SK-N-SH (cell line): ENCODE measurements around the gene LINC00237. TPM values are rescaled to one million over a fixed set of nuclear protein-coding genes. Genes with fewer than 3 reads are reported as not detected.

Source experiments
- CTCF ChIA-PET: fragments of 300-600, 350-600 bp; formaldehyde crosslinking; extraction: SDS; loops from one replicate; lab custom pipeline; 2021; lab: Yijun Ruan, JAX
- POLR2A ChIA-PET: fragments of 350-600 bp; sonication (Branson Sonifier 250); formaldehyde crosslinking; extraction: SDS; loops from one replicate; lab custom pipeline; 2020; ENCODE audit warnings: antibody characterized with exemption, inconsistent platforms; lab: Yijun Ruan, JAX
- DNase-seq: peaks from one replicate; pipeline ENCODE4 v3.0.0; 2012
- H2AFZ ChIP-seq: fragments of 200-600 bp; sonication (generic); 2 replicates; pipeline ENCODE4 v1.8.1; 2016; ENCODE audit warnings: antibody characterized with exemption, mild to moderate bottlenecking, low read depth
- H3F3A ChIP-seq: fragments of 200-600 bp; sonication (generic); replicated peaks from 2 replicates; pipeline ENCODE3; 2016; ENCODE audit warnings: antibody characterized with exemption, mild to moderate bottlenecking; ENCODE audit not compliant: insufficient read depth
- H3K27ac ChIP-seq, 2 experiments: fragments of 200-500 bp in 1 of 2; fragments of 200-600 bp in 1 of 2; sonication (Bioruptor generic) in 1 of 2; sonication (generic), shearing (Covaris generic) in 1 of 2; 2 replicates each; pipeline versions ENCODE4 v1.5.1 to v1.6.1; 2014 to 2016; ENCODE audit warnings: low read depth in 2 of 2, inconsistent platforms in 1 of 2, low read length in 1 of 2, mild to moderate bottlenecking in 1 of 2, mixed read lengths in 1 of 2
- H3K27me3 ChIP-seq: fragments of 200-600 bp; sonication (generic), shearing (Covaris generic); 2 replicates; pipeline ENCODE4 v1.6.1; 2016; ENCODE audit warnings: mixed run types; ENCODE audit not compliant: insufficient read depth
- H3K36me3 ChIP-seq, 2 experiments: fragments of 200-500 bp in 1 of 2; fragments of 200-600 bp in 1 of 2; sonication (Bioruptor generic) in 1 of 2; sonication (generic) in 1 of 2; replicated peaks in 1 of 2; 2 replicates each; pipeline versions ENCODE3 to v1.5.1; 2014 to 2016; ENCODE audit warnings: low read length in 1 of 2, mild to moderate bottlenecking in 1 of 2; ENCODE audit not compliant: insufficient read depth in 2 of 2, control insufficient read depth in 1 of 2
- H3K4me1 ChIP-seq, 2 experiments: fragments of 200-500 bp in 1 of 2; fragments of 200-600 bp in 1 of 2; sonication (Bioruptor generic) in 1 of 2; sonication (generic), shearing (Covaris generic) in 1 of 2; 2 replicates each; pipeline versions ENCODE4 v1.5.1 to v1.6.1; 2014 to 2016; ENCODE audit warnings: low read depth in 1 of 2, low read length in 1 of 2, mixed run types in 1 of 2; ENCODE audit not compliant: insufficient read depth in 2 of 2, control insufficient read depth in 1 of 2
- H3K4me2 ChIP-seq: fragments of 200-600 bp; sonication (generic), shearing (Covaris generic); 2 replicates; pipeline ENCODE4 v1.6.1; 2017; ENCODE audit warnings: mixed run types
- H3K4me3 ChIP-seq, 2 experiments: fragments of 200-500 bp in 1 of 2; fragments of 200-600 bp in 1 of 2; sonication (Bioruptor generic) in 1 of 2; sonication (generic), shearing (Covaris generic) in 1 of 2; 2 replicates each; pipeline versions ENCODE4 v1.5.1 to v1.8.1; 2014 to 2016; ENCODE audit warnings: low read depth in 2 of 2, inconsistent platforms in 1 of 2, low read length in 1 of 2, mild to moderate bottlenecking in 1 of 2, mixed read lengths in 1 of 2, moderate library complexity in 1 of 2
- H3K79me2 ChIP-seq: fragments of 200-600 bp; sonication (generic); 2 replicates; pipeline ENCODE4 v1.8.1; 2017; ENCODE audit warnings: mild to moderate bottlenecking; ENCODE audit not compliant: insufficient read depth
- H3K9ac ChIP-seq: fragments of 200-600 bp; sonication (generic); 2 replicates; pipeline ENCODE4 v1.6.1; 2017; ENCODE audit warnings: mixed run types
- H3K9me2 ChIP-seq: fragments of 200-600 bp; sonication (generic); 2 replicates; pipeline ENCODE4 v1.6.1; 2017; ENCODE audit warnings: mixed run types
- H3K9me3 ChIP-seq: fragments of 200-600 bp; sonication (generic); 2 replicates; pipeline ENCODE4 v1.6.1; 2017; ENCODE audit warnings: mixed run types, mild to moderate bottlenecking, moderate library complexity
- H4K20me1 ChIP-seq: fragments of 200-600 bp; sonication (generic); 2 replicates; pipeline ENCODE4 v1.6.1; 2017; ENCODE audit warnings: mild to moderate bottlenecking, mixed run types; ENCODE audit not compliant: insufficient read depth
- FOXJ3 ChIP-seq: sonication (generic); formaldehyde crosslinking; IDR thresholded peaks from 2 replicates; pipeline ENCODE4 v1.5.1; 2020; ENCODE audit warnings: mild to moderate bottlenecking, missing genetic modification reagents
- JUND ChIP-seq: IDR thresholded peaks from 2 replicates; pipeline ENCODE4 v1.4.0; 2012
- MAX ChIP-seq: IDR thresholded peaks from 2 replicates; pipeline ENCODE4 v1.4.0; 2012; ENCODE audit warnings: low read depth
- MEF2A ChIP-seq: IDR thresholded peaks from 2 replicates; pipeline ENCODE4 v1.4.0; 2012; ENCODE audit warnings: low read depth, borderline replicate concordance
- NFIC ChIP-seq: IDR thresholded peaks from 2 replicates; pipeline ENCODE4 v1.4.0; 2012; ENCODE audit warnings: borderline replicate concordance
- NRF1 ChIP-seq: IDR thresholded peaks from 2 replicates; pipeline ENCODE4 v1.6.1; 2012; ENCODE audit warnings: low read depth, mild to moderate bottlenecking, low read length
- PBX3 ChIP-seq: IDR thresholded peaks from 2 replicates; pipeline ENCODE4; 2012
- RCOR1 ChIP-seq: fragments of 150-350 bp; IDR thresholded peaks from 2 replicates; pipeline ENCODE4 v1.6.1; 2017; ENCODE audit warnings: antibody characterized with exemption, low read length
- RFX5 ChIP-seq: IDR thresholded peaks from 2 replicates; pipeline ENCODE4 v1.6.1; 2012; ENCODE audit warnings: mild to moderate bottlenecking, improper control_type of control experiment, low read length
- SMC3 ChIP-seq: IDR thresholded peaks from 2 replicates; pipeline ENCODE4 v1.6.1; 2012; ENCODE audit warnings: low read depth, low read length, improper control_type of control experiment
- TAF1 ChIP-seq: IDR thresholded peaks from 2 replicates; pipeline ENCODE4 v1.6.1; 2012; ENCODE audit warnings: low read depth, mild to moderate bottlenecking, low read length, moderate library complexity, borderline replicate concordance
- TEAD4 ChIP-seq: IDR thresholded peaks from 2 replicates; pipeline ENCODE4 v1.4.0; 2012; ENCODE audit warnings: mild to moderate bottlenecking, borderline replicate concordance; ENCODE audit not compliant: insufficient read depth
- YY1 ChIP-seq: IDR thresholded peaks from 2 replicates; pipeline ENCODE4 v1.4.0; 2012; ENCODE audit warnings: low read depth, mild to moderate bottlenecking
- WGBS: methylation state at CpG from one replicate; pipeline ENCODE4 v1.1.6; 2017; ENCODE audit warnings: low lambda C conversion rate; 5-methylcytosine and 5-hydroxymethylcytosine counted together
- polyA plus RNA-seq, 3 experiments: library from polyadenylated mRNA; depleted of rRNA; stranded (reverse); fragments of >200 nt; gene quantifications; 2 replicates each; pipeline ENCODE4 v1.2.3, GENCODE V29; 2012

Gene LINC00237
- polyA plus RNA-seq, 1 of the 3 experiments (the other 2 are of a cell fraction) = not detected

GRCh38 chr20:21052241-21052640 lies 53.9 kb downstream of the LINC00237 start:
- TF ChIP-seq YY1 = no peak
- TF ChIP-seq MAX = no peak
- no peak for TF ChIP-seq MEF2A
- TF ChIP-seq SMC3 = no peak
- no peak for TF ChIP-seq NRF1
- TF ChIP-seq PBX3 = no peak
- TF ChIP-seq TAF1 = no peak
- TF ChIP-seq TEAD4 = no peak
- no peak for TF ChIP-seq RFX5
- TF ChIP-seq NFIC = no peak
- H4K20me1 ChIP-seq = no peaks in the 10 kb centered on the region
- POLR2A ChIA-PET = no interaction called here
- DNase-seq = no peak
- no peak overlapping the region for H3K9ac ChIP-seq
- H3K9me2 ChIP-seq = no peaks in the 10 kb centered on the region
- H3F3A ChIP-seq = no peaks in the 10 kb centered on the region
- CTCF ChIA-PET = no interaction called here
- H3K27me3 ChIP-seq = no peaks in the 10 kb centered on the region; the same call in 1 of the 2 replicates
- no peaks in the 10 kb centered on the region for H3K9me3 ChIP-seq
- H3K79me2 ChIP-seq = no peaks in the 10 kb centered on the region
- H3K4me2 ChIP-seq = no peak overlapping the region
- no peak overlapping the region for H3K27ac ChIP-seq
- no peak overlapping the region for H3K4me3 ChIP-seq
- no peaks in the 10 kb centered on the region for H3K36me3 ChIP-seq
- H2AFZ ChIP-seq = no peak overlapping the region
- H3K4me1 ChIP-seq = no peaks in the 10 kb centered on the region
- WGBS = 25% methylated on average over 2 of the region's 5 CpGs

GRCh38 chr20:21050710-21051109 lies 55.4 kb downstream of the LINC00237 start:
- Histone ChIP-seq H3K9ac (no peak overlapping the region), H3K4me2 (no peak overlapping the region), H3K27ac (no peak overlapping the region), H3K27me3 (no peaks in the 10 kb centered on the region; the same call in 1 of the 2 replicates), H3K79me2 (no peaks in the 10 kb centered on the region), H3K4me3 (no peak overlapping the region), H3F3A (no peaks in the 10 kb centered on the region), H4K20me1 (no peaks in the 10 kb centered on the region), H3K9me3 (no peaks in the 10 kb centered on the region), H3K4me1 (no peaks in the 10 kb centered on the region; a peak in 1 of 4 replicates), H3K9me2 (no peaks in the 10 kb centered on the region), H2AFZ (no peak overlapping the region), H3K36me3 (no peaks in the 10 kb centered on the region)
- no peak for DNase-seq
- 6% methylated on average over 3 of the region's 3 CpGs for WGBS
- ChIA-PET POLR2A (no interaction called here), CTCF (interaction anchor here (1.0 kb wide), 1 partner anchor 185 kb away, joined by 3 read pairs; no protein-coding TSS in a partner anchor)
- TF ChIP-seq RCOR1 (no peak), FOXJ3 (CRISPR knock-in tag) (no peak), NFIC (no peak), JUND (no peak)
